Esophagus squamous epithelium (tissue), 4 donors: ENCODE results near the gene KLK13.

Source experiments
- POLR2A ChIP-seq, 4 donors: fragments of 450-650 bp; IDR thresholded peaks; one replicate each; pipeline ENCODE4 v1.6.1; 2017; ENCODE audit warnings: antibody characterized with exemption in 4 of 4, mild to moderate bottlenecking in 4 of 4, moderate library complexity in 3 of 4
- TF ChIP-seq, protein P1 (sequence below), 6 experiments: fragments of 450-650 bp in 4 of 6; fragments of 200-600 bp in 2 of 6; sonication (generic) in 2 of 6; IDR thresholded peaks; one replicate each; pipeline ENCODE4 v1.5.1; 2016 to 2019; ENCODE audit warnings: antibody characterized with exemption in 6 of 6, mild to moderate bottlenecking in 4 of 6, moderate library complexity in 4 of 6

DNA sequence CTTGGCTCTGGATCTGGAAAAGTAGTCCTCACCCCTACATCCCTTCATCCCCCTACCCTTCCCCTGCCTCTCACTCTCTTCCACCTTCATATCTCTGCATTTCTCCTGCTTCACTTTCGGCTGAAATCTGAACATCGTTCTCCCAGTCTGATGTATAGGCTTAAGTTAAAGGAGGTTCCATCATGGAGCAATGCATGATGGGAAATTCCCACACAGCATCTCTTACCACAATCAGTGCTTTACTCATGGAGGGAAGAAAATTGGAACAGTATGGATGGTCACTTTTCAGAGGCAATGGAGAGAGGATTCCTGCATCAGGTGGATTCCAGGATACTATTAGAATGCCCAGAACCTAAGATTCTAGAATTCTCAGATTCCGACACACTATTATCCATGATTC lies 57.4 kb downstream of the KLK13 start:
- no peak for TF ChIP-seq POLR2A (IDR thresholded peaks at IDR 0.05)
- TF ChIP-seq, protein P1, sequence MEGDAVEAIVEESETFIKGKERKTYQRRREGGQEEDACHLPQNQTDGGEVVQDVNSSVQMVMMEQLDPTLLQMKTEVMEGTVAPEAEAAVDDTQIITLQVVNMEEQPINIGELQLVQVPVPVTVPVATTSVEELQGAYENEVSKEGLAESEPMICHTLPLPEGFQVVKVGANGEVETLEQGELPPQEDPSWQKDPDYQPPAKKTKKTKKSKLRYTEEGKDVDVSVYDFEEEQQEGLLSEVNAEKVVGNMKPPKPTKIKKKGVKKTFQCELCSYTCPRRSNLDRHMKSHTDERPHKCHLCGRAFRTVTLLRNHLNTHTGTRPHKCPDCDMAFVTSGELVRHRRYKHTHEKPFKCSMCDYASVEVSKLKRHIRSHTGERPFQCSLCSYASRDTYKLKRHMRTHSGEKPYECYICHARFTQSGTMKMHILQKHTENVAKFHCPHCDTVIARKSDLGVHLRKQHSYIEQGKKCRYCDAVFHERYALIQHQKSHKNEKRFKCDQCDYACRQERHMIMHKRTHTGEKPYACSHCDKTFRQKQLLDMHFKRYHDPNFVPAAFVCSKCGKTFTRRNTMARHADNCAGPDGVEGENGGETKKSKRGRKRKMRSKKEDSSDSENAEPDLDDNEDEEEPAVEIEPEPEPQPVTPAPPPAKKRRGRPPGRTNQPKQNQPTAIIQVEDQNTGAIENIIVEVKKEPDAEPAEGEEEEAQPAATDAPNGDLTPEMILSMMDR (IDR thresholded peaks at IDR 0.05), result no peak
